ENCODE data around the gene EP300.
A peak's percentile ranks its signal among the peaks of the same experiment; 100 is the strongest.
"Not testable (repeated sequence)": the region's sequence is repeated elsewhere in the genome, so short reads cannot be mapped to it uniquely, and the experiment has no call there.

EP300 gene

DNA sequence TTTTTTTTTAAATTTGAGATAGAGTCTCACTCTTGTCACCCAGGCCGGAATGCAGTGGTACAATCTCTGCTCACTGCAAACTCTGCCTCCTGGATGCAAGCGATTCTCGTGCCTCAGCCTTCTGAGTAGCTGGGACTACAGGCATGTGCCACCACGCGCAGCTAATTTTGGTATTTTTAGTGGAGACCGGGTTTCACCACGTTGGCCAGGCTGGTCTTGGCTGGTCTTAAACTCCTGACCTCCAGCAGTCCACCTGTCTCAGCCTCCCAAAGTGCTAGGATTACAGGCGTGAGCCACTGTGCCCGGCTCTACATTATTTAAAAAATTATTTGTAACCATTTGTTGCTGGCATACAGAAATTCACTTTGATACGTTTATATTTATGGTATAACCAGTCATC lies 18.6 kb downstream of the EP300 start:
- H3K27me3 Mint-ChIP-seq: no peaks in the 10 kb centered on the region
- peaks cover 22% of the 10 kb centered on the region for H3K4me1 Mint-ChIP-seq
- H3K27ac Mint-ChIP-seq: no peak overlapping the region
- no peaks in the 10 kb centered on the region for H3K9me3 Mint-ChIP-seq
- H3K4me3 Mint-ChIP-seq: no peak overlapping the region
- ATAC-seq: no peak
- no peak for DNase-seq

GRCh38 chr22:41116342-41116741 lies 23.9 kb downstream of the EP300 start:
- Mint-ChIP-seq H3K27me3 (no peaks in the 10 kb centered on the region), H3K9me3 (no peaks in the 10 kb centered on the region), H3K4me3 (no peak overlapping the region), H3K27ac (peak overlapping the region in 1 of 2 donors; percentile 19), H3K4me1 (peaks cover 37% of the 10 kb centered on the region)
- DNase-seq (no peak), ATAC-seq (no peak)

DNA sequence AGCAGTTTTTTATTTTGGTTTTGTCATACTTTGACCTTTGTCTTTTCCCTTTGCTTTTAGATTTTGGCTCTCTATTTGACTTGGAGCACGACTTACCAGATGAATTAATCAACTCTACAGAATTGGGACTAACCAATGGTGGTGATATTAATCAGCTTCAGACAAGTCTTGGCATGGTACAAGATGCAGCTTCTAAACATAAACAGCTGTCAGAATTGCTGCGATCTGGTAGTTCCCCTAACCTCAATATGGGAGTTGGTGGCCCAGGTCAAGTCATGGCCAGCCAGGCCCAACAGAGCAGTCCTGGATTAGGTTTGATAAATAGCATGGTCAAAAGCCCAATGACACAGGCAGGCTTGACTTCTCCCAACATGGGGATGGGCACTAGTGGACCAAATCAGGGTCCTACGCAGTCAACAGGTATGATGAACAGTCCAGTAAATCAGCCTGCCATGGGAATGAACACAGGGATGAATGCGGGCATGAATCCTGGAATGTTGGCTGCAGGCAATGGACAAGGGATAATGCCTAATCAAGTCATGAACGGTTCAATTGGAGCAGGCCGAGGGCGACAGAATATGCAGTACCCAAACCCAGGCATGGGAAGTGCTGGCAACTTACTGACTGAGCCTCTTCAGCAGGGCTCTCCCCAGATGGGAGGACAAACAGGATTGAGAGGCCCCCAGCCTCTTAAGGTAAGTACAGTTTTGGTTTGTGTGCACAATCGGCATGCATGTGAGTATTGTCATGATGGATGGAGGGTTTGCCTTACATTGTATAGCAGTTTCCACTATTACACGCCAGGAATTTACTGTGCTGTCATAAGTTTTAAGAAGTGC lies 25.0 kb downstream of the EP300 start:
- H3K4me1 Mint-ChIP-seq: peaks cover 44% of the 10 kb centered on the region
- ATAC-seq: no peak
- no peak overlapping the region for H3K4me3 Mint-ChIP-seq

DNA sequence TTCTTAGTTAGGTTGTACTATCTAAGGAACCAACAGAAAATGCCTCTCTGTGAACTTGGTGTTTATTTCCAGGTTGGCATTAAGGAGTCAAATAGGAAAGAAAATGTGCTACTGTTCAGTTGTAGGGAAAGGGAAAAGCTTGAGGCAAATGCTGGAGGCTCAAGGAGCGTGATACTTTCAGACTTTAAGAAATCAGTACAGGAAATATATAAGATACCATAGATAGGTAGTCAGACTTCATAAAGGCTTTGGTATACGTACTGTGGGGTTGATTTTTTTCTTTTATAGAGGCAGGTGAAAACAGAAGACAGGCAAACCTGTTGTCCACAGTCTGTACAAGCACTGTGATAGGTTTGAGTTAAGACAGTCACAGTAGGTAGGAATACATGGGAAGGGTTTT lies 30.8 kb downstream of the EP300 start:
- Mint-ChIP-seq H3K4me1 (peaks cover 37% of the 10 kb centered on the region), H3K27ac (peak overlapping the region in 1 of 2 donors; percentile 47), H3K4me3 (no peak overlapping the region), H3K27me3 (no peaks in the 10 kb centered on the region), H3K9me3 (no peaks in the 10 kb centered on the region)
- ATAC-seq (no peak), DNase-seq (no peak)

More for the DNA sequence above, 25.0 kb downstream of the EP300 start:
- Mint-ChIP-seq H3K27ac (no peak overlapping the region), H3K9me3 (no peaks in the 10 kb centered on the region), H3K27me3 (no peaks in the 10 kb centered on the region)
- DNase-seq: no peak

GRCh38 chr22:41124086-41124485 lies 31.7 kb downstream of the EP300 start:
- Mint-ChIP-seq H3K27me3 (no peaks in the 10 kb centered on the region), H3K27ac (no peak overlapping the region), H3K9me3 (no peaks in the 10 kb centered on the region), H3K4me1 (peaks cover 37% of the 10 kb centered on the region), H3K4me3 (no peak overlapping the region)
- DNase-seq (no peak), ATAC-seq (no peak)

DNA sequence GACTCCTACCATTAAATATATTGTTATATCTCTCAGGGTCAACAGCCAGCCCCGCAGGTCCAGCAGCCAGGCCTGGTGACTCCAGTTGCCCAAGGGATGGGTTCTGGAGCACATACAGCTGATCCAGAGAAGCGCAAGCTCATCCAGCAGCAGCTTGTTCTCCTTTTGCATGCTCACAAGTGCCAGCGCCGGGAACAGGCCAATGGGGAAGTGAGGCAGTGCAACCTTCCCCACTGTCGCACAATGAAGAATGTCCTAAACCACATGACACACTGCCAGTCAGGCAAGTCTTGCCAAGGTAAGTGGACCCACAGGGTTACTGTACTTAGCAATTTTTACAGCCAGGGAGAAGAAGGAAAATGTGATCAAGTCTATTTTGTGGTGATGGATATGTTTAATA lies 35.1 kb downstream of the EP300 start:
- Mint-ChIP-seq H3K4me3 (no peak overlapping the region), H3K4me1 (peaks cover 9% of the 10 kb centered on the region), H3K27ac (no peak overlapping the region), H3K9me3 (no peaks in the 10 kb centered on the region), H3K27me3 (no peaks in the 10 kb centered on the region)
- ATAC-seq: no peak
- no peak for DNase-seq

DNA sequence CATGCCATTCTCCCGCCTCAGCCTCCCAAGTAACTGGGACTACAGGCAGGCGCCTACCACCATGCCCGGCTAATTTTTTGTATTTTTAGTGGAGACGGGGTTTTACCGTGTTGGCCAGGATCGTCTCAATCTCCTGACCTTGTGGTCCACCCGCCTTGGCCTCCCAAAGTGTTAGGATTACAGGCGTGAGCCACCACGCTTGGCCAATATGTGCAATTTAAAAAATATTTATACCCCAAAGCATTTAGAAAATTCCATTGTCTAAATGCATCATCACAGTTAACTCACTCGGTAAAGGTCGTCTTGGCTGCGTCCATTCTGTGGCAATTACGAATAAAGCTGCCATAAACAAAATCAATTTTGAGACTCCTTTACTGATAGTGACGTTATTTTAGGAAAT lies 36.2 kb downstream of the EP300 start:
- Mint-ChIP-seq H3K27ac (no peak overlapping the region), H3K4me1 (no peaks in the 10 kb centered on the region), H3K27me3 (no peaks in the 10 kb centered on the region), H3K4me3 (no peak overlapping the region), H3K9me3 (no peaks in the 10 kb centered on the region)
- ATAC-seq: no peak
- DNase-seq: no peak

DNA sequence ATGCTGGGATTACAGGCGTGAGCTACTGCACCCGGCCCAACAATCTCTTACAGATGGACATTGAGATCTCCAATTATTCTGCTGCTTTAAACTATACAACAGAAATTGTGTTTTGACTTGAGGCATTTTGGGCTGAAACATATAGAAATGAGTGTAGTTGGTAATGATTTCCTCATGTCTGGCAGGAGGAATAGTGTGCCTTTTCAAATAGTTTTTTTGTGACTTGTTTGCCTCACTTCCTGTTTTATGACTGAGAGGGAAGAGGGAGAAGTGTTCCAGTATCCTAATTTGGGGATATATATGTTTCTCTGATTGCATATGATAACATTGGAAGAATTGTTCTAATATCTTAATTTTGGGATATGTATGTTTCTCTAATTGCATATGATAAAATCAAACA lies 40.2 kb downstream of the EP300 start:
- ATAC-seq: no peak
- H3K4me1 Mint-ChIP-seq: no peaks in the 10 kb centered on the region
- no peak overlapping the region for H3K4me3 Mint-ChIP-seq
- H3K9me3 Mint-ChIP-seq: no peaks in the 10 kb centered on the region
- DNase-seq: no peak
- no peaks in the 10 kb centered on the region for H3K27me3 Mint-ChIP-seq
- peak overlapping the region in 1 of 2 donors; percentile 54 for H3K27ac Mint-ChIP-seq

DNA sequence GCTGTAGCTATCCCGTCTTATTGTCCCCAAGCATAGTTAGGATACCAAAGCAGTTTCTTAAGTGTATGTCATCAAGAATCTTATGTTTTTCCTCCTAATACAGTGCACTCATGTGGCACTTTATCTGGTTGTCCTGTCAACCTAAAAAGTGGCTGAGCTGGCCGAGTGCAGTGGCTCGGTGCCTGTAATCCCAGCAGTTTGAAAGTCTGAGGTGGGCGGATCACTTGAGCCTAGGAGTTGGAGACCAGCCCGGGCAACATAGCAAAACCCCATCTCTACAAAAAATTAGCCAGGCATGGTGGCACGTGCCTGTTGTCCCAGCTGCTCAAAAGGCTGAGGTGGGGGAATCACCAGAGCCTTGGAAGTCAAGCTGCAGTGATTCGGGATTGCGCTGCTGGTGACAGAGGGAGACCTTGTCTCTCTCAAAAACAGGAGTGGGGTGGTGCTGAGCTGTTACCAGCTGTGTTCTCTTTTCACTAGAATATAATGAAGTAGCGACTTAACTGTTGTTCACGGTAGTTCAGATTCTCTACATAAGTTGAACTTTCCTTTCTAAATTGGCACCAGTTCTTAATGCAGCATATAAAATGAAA lies 48.1 kb downstream of the EP300 start:
- Mint-ChIP-seq H3K4me1 (no peaks in the 10 kb centered on the region), H3K4me3 (no peak overlapping the region), H3K9me3 (no peaks in the 10 kb centered on the region), H3K27me3 (no peaks in the 10 kb centered on the region), H3K27ac (no peak overlapping the region)
- DNase-seq (no peak), ATAC-seq (no peak)

- not testable (repeated sequence) for H3K4me1 Mint-ChIP-seq, H3K4me3 Mint-ChIP-seq, H3K27me3 Mint-ChIP-seq, DNase-seq, ATAC-seq, H3K27ac Mint-ChIP-seq, H3K9me3 Mint-ChIP-seq
Observed at GRCh38 chr22:41145921-41146320, 53.5 kb downstream of the EP300 start.

DNA sequence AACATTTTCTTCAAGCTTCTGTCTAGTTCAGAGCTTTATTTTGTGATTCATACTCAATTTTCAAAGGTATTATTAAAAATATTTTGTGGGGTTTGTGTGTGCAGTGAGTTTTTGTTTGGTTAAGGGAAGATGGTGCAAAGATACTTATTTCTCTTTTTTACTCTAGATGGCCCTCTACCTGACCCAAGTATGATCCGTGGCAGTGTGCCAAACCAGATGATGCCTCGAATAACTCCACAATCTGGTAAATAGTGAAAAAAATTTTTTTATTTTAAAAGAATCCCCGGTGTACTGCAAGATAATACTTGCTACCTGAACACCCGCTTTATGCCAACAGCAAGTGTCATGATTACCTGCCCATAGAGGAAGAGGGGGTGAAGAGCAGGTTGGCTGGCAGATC lies 54.2 kb downstream of the EP300 start:
- Mint-ChIP-seq H3K9me3 (no peaks in the 10 kb centered on the region), H3K27ac (no peak overlapping the region), H3K4me3 (no peak overlapping the region), H3K27me3 (no peaks in the 10 kb centered on the region), H3K4me1 (no peaks in the 10 kb centered on the region)
- DNase-seq: no peak
- ATAC-seq: no peak

GRCh38 chr22:41147722-41148121 lies 55.3 kb downstream of the EP300 start:
- Mint-ChIP-seq H3K9me3 (no peaks in the 10 kb centered on the region), H3K4me3 (no peak overlapping the region), H3K27ac (no peak overlapping the region), H3K4me1 (no peaks in the 10 kb centered on the region), H3K27me3 (no peaks in the 10 kb centered on the region)
- no peak for ATAC-seq
- DNase-seq: no peak

DNA sequence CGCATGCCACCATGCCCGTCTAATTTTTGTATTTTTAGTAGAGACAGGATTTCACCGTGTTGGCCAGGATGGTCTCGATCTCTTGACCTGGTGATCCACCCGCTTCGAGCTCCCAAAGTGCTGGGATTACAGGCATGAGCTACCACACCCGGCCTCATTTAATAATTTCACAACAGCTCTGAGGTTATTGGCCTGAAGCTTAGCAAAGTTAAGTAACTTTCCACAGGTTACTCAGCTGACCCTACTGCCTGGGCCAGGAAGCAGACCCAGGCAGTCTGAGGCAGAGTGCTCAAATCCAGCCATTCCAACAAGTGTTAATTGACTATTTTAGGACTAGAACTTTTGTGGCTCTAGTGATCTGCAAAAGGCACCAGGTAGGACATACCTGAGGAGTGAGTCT lies 60.5 kb downstream of the EP300 start:
- Mint-ChIP-seq H3K9me3 (no peaks in the 10 kb centered on the region), H3K27ac (no peak overlapping the region), H3K27me3 (no peaks in the 10 kb centered on the region), H3K4me1 (no peaks in the 10 kb centered on the region), H3K4me3 (no peak overlapping the region)
- DNase-seq (no peak), ATAC-seq (no peak)

DNA sequence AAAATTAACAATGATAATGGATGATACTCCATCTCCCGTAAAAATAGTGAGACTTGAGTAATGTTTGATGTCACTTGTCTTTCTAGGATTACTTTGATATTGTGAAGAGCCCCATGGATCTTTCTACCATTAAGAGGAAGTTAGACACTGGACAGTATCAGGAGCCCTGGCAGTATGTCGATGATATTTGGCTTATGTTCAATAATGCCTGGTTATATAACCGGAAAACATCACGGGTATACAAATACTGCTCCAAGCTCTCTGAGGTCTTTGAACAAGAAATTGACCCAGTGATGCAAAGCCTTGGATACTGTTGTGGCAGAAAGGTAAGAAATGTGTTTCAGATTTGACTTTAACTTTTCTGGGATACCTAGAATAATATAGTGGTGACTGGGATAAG lies 64.7 kb downstream of the EP300 start:
- Mint-ChIP-seq H3K27me3 (no peaks in the 10 kb centered on the region), H3K4me1 (no peaks in the 10 kb centered on the region), H3K4me3 (no peak overlapping the region), H3K27ac (peak overlapping the region in 1 of 2 donors; percentile 74), H3K9me3 (no peaks in the 10 kb centered on the region)
- no peak for DNase-seq
- ATAC-seq: no peak

- Mint-ChIP-seq H3K27me3 (no peaks in the 10 kb centered on the region), H3K27ac (no peak overlapping the region), H3K4me3 (no peak overlapping the region), H3K9me3 (no peaks in the 10 kb centered on the region), H3K4me1 (peaks cover 4% of the 10 kb centered on the region)
- ATAC-seq (no peak), DNase-seq (no peak)
Observed at GRCh38 chr22:41169157-41169556, 76.8 kb downstream of the EP300 start.

DNA sequence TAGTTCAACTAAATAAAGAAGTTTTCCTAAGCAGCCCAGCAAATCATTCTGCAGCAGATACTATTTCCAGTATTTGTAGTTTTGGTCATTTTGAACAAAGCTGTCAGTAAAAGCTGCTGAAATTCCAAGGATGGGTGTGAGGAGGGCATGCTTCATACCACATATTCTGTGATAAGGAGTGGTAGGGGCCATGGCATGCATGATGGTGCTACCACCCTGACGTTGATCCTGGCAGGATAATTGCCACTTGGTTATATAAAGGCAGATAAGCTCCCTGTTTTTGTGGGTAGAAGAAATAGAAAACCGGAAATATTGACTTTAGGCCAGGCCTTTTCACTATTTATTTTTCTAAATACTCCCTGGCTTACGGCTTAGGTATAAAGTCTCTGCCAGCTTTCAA lies 79.6 kb downstream of the EP300 start:
- Mint-ChIP-seq H3K27ac (no peak overlapping the region), H3K9me3 (no peaks in the 10 kb centered on the region), H3K27me3 (no peaks in the 10 kb centered on the region), H3K4me1 (peaks cover 7% of the 10 kb centered on the region), H3K4me3 (no peak overlapping the region)
- ATAC-seq (no peak), DNase-seq (no peak)

- Mint-ChIP-seq H3K27ac (no peak overlapping the region), H3K9me3 (no peaks in the 10 kb centered on the region), H3K27me3 (no peaks in the 10 kb centered on the region), H3K4me1 (peaks cover 7% of the 10 kb centered on the region), H3K4me3 (no peak overlapping the region)
- no peak for DNase-seq
- ATAC-seq: no peak
Observed at GRCh38 chr22:41175546-41175945, 83.2 kb downstream of the EP300 start.
